T-helper 2 cell treated with Interferon-gamma antibody and Interleukin-4, amounts not matched to agents 5 μg/mL and 100 μg/mL, for 36 hours (primary cell): Measurements from ENCODE around the gene R3HDM2.

Experiments
- DNase-seq: peaks from one replicate; pipeline ENCODE4 v3.0.0; 2021; ENCODE audit warnings: low spot score
- H3K27ac Mint-ChIP-seq: one replicate; pipeline ENCODE4 v1.8.0; 2021; ENCODE audit warnings: mild to moderate bottlenecking, mixed read lengths
- H3K27me3 Mint-ChIP-seq: one replicate; pipeline ENCODE4 v1.8.0; 2021; ENCODE audit warnings: low read depth, mixed read lengths
- H3K36me3 Mint-ChIP-seq: one replicate; pipeline ENCODE4 v1.8.0; 2021; ENCODE audit warnings: low read depth, mixed read lengths
- H3K4me1 Mint-ChIP-seq: one replicate; pipeline ENCODE4 v1.8.0; 2021; ENCODE audit warnings: low read depth, mixed read lengths
- H3K4me3 Mint-ChIP-seq: one replicate; pipeline ENCODE4 v1.8.0; 2022; ENCODE audit warnings: mild to moderate bottlenecking, moderate library complexity, mixed read lengths
- H3K9me3 Mint-ChIP-seq: one replicate; pipeline ENCODE4 v1.8.0; 2021; ENCODE audit warnings: mixed read lengths

R3HDM2 gene

DNA sequence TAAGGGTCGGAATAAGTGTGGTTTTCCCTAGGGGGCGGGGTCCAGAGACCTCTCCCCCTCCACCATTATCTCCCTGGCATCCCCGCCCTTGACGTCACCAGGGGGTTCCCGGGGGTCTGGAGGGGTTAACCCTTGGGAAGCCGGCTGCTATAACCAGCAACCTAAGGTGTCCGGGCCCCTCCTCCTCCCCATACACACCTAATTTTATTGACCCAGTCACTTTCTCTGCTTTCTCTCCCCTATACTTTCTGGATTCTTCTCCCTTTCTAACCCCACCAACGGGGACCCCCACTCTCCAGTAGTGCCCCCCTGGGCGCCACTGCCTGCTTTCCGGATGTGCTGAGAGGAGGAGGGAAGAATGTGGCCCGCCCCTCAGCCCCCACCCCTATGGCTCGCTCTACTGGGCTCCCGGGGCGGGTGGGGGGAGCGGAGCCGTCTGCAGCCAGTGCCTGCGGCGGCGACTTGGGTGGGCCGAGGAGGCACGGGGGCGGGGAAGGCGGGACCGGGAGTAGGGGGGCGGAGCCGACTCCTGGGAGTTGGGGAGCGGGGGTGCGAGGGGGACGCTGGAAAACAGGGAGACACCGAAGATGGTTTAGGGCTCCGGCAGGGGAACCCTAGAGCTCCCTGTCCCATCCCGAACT is 30.6 kb upstream of the R3HDM2 start:
- Mint-ChIP-seq H3K4me1 (peaks cover 35% of the 10 kb centered on the region), H3K27me3 (peaks cover 16% of the 10 kb centered on the region), H3K9me3 (no peaks in the 10 kb centered on the region), H3K27ac (no peak overlapping the region), H3K4me3 (peak overlapping the region; percentile 88), H3K36me3 (peaks cover 3% of the 10 kb centered on the region)
- peak; percentile 19 for DNase-seq

DNA sequence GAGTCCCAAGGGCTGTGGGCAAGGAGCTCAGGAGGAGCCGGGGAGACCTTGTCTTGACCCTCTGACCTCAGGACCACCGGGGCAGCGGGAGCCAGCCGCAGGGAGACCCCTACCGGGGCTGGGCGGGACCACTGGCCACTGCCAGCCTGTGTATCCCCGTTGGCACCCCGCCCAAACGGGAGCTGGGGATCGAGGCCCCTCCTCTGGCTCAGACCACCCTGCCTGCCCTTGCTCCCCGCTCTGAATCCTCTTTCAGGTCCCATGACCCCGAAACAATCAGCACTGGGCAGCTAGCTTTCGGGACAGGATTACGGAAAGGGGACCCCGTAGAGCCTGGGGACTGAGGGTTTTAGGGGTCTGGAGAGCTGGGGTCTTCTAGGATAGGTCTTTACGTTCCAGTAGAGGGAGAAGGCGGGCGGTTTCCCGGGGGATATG is 30.0 kb upstream of the R3HDM2 start:
- H3K4me1 Mint-ChIP-seq, result peaks cover 38% of the 10 kb centered on the region
- H3K9me3 Mint-ChIP-seq, result no peaks in the 10 kb centered on the region
- H3K4me3 Mint-ChIP-seq, result peak overlapping the region; percentile 88
- peak overlapping the region; percentile 39 for H3K27ac Mint-ChIP-seq
- no peak for DNase-seq
- peaks cover under 1% of the 10 kb centered on the region for H3K36me3 Mint-ChIP-seq
- peaks cover 16% of the 10 kb centered on the region for H3K27me3 Mint-ChIP-seq

DNA sequence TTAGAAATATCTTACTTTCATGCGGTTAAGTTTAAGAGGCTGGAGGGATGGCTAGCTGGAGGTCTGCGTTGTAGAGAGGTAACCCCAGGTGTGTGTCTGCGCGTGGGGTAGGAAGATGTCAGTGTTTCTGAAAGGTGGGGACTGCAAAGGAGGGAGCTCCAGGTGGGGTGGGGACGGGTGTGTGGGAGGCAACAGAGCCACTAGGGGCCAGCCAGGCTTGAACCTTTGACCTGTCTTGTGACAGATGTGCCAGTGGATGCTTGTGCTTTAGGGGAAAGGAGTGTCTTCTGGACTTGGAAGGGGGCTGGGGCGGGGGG is 29.6 kb upstream of the R3HDM2 start:
- no peaks in the 10 kb centered on the region for H3K36me3 Mint-ChIP-seq
- DNase-seq, result no peak
- H3K27me3 Mint-ChIP-seq, result peaks cover 16% of the 10 kb centered on the region
- H3K4me3 Mint-ChIP-seq, result peak overlapping the region; percentile 80
- H3K9me3 Mint-ChIP-seq, result no peaks in the 10 kb centered on the region
- H3K4me1 Mint-ChIP-seq, result peaks cover 38% of the 10 kb centered on the region
- H3K27ac Mint-ChIP-seq, result peak overlapping the region; percentile 35

DNA sequence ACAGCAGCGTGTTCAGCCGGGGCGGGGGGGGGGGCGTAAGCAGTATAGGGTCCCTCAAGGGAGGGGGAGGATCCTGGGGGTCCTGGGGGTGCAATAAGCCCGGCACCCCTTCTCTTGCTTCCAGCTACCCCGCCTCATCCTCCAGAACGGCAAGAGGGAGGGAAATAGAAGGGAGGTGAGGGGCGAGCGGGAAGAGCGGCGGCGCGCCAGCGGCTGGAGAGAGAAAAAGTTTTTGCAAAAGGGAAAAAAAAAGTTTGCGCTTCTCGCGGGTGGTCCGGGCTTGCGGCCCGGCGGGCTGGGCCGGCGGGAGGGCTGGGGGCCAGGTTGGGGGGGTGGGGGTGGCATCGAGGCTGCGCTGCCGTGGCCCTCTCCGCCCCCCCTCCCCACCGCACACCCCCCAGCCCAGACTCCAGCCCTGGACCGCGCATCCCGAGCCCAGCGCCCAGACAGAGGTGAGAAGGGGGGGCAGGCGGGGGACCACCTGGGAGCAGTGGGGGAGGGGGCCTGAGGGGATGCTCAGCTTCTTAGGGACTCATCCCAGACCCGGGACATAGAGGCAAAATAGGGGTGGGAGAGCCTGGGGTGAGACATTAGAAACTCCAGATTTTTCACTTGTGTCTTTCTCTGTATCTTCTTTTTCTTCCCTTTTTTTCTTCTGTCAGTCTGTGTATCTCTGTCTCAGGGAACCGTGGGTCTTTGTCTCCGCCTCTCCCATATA is 29.1 kb upstream of the R3HDM2 start, which contains the start of gene GLI1:
Gene GLI1 (plus strand): TSS at position 36 of the 718 bp plus-strand sequence. CDS start 3,907 bp downstream, outside the sequence.
- Mint-ChIP-seq H3K4me1 (peaks cover 38% of the 10 kb centered on the region), H3K9me3 (no peaks in the 10 kb centered on the region)
- no peak for DNase-seq

DNA sequence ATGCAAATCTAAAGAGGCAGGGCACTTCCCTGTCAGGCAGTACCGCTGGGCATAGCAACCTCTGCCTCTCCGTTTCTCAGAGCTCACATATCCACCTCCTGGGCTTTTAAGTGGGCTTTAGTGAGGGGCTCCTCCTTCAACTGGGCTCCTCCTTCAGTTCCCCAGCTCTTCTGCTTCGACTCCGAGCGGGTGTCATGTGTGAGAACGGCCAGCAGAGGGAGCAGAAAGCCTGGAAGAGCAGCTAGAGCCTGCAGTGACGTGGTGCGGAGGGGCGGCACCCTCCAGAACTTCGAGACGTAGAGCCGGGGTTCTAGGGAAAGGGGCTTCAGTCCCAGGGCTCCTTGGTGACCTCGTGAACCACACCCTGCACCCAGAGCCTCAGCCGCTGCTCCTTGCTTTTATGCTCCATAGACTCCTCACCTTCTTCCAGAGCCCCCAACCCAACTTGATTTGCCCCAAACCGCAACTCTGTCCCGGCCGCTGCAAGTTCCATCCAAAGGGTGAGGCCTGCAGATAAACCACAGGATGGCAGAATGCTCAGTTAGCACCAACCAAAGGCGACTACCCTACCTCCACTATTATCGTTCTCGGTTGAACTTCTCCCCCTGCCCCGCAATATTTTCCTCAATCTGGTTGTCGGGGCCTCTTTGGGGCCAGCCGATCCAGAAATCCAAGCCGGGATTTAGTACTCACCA is 28.4 kb upstream of the R3HDM2 start:
- Mint-ChIP-seq H3K27me3 (peaks cover 16% of the 10 kb centered on the region), H3K36me3 (no peaks in the 10 kb centered on the region), H3K9me3 (no peaks in the 10 kb centered on the region)

More for the DNA sequence above, 29.1 kb upstream of the R3HDM2 start, which contains the start of gene GLI1:
- Mint-ChIP-seq H3K27ac (peak within 1 kb of the TSS; percentile 91), H3K4me3 (peak within 1 kb of the TSS; percentile 94), H3K27me3 (peaks cover 16% of the 10 kb centered on the region), H3K36me3 (no peaks in the 10 kb centered on the region)

DNA sequence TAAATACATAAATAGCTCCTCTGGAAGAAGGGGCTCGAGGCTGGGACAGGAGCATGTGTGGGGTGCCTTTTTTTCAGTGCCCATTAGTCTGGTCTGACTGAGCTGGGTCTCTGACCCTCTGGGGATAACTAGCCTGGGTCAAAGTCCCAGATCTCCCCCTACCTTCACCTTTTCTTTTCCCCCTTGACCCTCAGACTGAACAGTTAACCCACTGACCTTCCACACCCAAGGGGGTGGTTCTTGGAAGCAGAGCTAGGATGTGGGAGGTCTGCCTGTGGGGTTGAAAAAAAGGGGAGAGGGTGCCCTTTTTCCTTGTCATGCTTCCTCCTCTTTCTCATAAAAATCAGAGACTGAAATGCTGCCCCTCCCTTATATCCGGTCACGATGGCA is 27.8 kb upstream of the R3HDM2 start:
- Mint-ChIP-seq H3K4me1 (peaks cover 34% of the 10 kb centered on the region), H3K36me3 (no peaks in the 10 kb centered on the region), H3K9me3 (no peaks in the 10 kb centered on the region), H3K27me3 (peaks cover 16% of the 10 kb centered on the region), H3K4me3 (peak overlapping the region; percentile 94), H3K27ac (peak overlapping the region; percentile 91)
- DNase-seq, result no peak

More for the DNA sequence above, 28.4 kb upstream of the R3HDM2 start:
- DNase-seq, result peak; percentile 91
- Mint-ChIP-seq H3K27ac (peak overlapping the region; percentile 91), H3K4me3 (peak overlapping the region; percentile 94), H3K4me1 (peaks cover 38% of the 10 kb centered on the region)

DNA sequence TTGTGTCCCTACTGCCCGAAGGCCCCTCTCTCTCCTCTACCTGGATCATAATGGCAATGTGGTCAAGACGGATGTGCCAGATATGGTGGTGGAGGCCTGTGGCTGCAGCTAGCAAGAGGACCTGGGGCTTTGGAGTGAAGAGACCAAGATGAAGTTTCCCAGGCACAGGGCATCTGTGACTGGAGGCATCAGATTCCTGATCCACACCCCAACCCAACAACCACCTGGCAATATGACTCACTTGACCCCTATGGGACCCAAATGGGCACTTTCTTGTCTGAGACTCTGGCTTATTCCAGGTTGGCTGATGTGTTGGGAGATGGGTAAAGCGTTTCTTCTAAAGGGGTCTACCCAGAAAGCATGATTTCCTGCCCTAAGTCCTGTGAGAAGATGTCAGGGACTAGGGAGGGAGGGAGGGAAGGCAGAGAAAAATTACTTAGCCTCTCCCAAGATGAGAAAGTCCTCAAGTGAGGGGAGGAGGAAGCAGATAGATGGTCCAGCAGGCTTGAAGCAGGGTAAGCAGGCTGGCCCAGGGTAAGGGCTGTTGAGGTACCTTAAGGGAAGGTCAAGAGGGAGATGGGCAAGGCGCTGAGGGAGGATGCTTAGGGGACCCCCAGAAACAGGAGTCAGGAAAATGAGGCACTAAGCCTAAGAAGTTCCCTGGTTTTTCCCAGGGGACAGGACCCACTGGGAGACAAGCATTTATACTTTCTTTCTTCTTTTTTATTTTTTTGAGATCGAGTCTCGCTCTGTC is 26.1 kb upstream of the R3HDM2 start:
- Mint-ChIP-seq H3K9me3 (no peaks in the 10 kb centered on the region), H3K4me3 (no peak overlapping the region), H3K4me1 (peaks cover 29% of the 10 kb centered on the region), H3K27me3 (peaks cover 13% of the 10 kb centered on the region), H3K27ac (no peak overlapping the region), H3K36me3 (no peaks in the 10 kb centered on the region)
- DNase-seq, result no peak

DNA sequence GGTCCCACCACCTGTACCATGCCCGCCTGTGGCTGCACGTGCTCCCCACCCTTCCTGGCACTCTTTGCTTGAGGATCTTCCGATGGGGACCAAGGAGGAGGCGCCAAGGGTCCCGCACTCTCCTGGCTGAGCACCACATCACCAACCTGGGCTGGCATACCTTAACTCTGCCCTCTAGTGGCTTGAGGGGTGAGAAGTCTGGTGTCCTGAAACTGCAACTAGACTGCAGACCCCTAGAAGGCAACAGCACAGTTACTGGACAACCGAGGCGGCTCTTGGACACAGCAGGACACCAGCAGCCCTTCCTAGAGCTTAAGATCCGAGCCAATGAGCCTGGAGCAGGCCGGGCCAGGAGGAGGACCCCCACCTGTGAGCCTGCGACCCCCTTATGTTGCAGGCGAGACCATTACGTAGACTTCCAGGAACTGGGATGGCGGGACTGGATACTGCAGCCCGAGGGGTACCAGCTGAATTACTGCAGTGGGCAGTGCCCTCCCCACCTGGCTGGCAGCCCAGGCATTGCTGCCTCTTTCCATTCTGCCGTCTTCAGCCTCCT is 25.4 kb upstream of the R3HDM2 start:
- peaks cover 27% of the 10 kb centered on the region for H3K4me1 Mint-ChIP-seq
- no peaks in the 10 kb centered on the region for H3K9me3 Mint-ChIP-seq
- peak overlapping the region; percentile 33 for H3K27ac Mint-ChIP-seq
- no peaks in the 10 kb centered on the region for H3K36me3 Mint-ChIP-seq
- H3K27me3 Mint-ChIP-seq, result peaks cover 9% of the 10 kb centered on the region
- peak overlapping the region; percentile 72 for H3K4me3 Mint-ChIP-seq
- DNase-seq, result no peak

DNA sequence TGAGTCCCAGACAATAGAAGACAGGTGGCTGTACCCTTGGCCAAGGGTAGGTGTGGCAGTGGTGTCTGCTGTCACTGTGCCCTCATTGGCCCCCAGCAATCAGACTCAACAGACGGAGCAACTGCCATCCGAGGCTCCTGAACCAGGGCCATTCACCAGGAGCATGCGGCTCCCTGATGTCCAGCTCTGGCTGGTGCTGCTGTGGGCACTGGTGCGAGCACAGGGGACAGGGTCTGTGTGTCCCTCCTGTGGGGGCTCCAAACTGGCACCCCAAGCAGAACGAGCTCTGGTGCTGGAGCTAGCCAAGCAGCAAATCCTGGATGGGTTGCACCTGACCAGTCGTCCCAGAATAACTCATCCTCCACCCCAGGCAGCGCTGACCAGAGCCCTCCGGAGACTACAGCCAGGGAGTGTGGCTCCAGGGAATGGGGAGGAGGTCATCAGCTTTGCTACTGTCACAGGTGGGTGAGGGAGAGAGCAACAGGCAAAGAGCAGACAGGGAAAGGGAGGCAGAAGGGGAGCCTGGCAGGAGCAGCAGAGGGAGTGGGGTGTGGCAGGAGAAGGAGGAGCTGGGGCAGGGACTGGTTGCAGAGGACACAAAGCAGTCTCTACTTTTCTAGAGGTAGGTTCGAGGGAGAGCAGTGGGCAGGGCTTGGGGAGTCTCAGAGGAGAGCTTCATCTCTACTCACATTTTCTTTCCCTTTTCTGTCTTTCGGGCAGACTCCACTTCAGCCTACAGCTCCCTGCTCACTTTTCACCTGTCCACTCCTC is 24.7 kb upstream of the R3HDM2 start:
- DNase-seq, result no peak
- Mint-ChIP-seq H3K4me1 (peaks cover 25% of the 10 kb centered on the region), H3K27me3 (peaks cover 5% of the 10 kb centered on the region), H3K36me3 (no peaks in the 10 kb centered on the region), H3K27ac (peak overlapping the region; percentile 41), H3K9me3 (no peaks in the 10 kb centered on the region), H3K4me3 (peak overlapping the region; percentile 72)

DNA sequence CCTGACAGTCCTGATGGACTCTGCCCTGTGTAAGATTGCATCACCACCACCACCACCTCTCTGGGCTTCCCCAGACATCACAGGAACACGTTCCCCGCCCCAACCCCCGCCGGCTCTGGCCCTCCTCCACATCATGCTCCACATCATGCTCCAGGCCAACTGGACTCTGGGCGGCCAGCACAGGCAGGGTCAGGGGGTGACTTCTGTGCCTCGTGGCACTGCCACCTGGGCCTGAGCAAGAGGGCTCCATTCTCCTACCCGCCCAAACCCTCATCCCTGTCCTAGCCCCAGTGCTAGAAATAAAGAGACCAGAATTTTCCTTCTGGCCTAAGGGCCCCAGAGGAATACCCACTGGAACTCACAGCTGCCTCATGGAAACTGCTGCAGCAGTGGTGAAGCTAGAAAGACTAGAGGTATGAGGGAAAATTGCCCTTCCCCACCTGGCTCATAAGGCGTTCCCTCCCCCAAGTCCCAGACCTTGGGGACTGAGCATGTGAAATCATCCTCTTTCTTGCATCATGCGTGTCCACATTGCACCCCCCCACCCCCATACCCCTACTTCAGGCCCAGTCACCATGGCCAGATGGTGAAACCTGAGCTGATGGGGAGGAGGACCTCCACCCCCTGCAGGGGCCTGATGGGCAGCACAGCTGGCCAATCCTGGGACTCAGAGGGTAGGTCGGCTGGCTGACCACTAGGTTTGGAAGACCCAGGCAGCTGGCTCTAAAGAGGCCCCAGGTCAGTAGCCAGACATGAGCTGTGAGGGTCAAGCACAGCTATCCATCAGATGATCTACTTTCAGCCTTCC is 23.9 kb upstream of the R3HDM2 start, which contains the start of gene INHBE:
Gene INHBE (plus strand): TSS at position 742 of the 808 bp plus-strand sequence. CDS start 230 bp downstream, outside the sequence.
- peak within 1 kb of the TSS; percentile 72 for H3K4me3 Mint-ChIP-seq
- DNase-seq, result no peak
- no peaks in the 10 kb centered on the region for H3K27me3 Mint-ChIP-seq
- H3K36me3 Mint-ChIP-seq, result no peaks in the 10 kb centered on the region
- H3K27ac Mint-ChIP-seq, result peak within 1 kb of the TSS; percentile 41
- no peaks in the 10 kb centered on the region for H3K9me3 Mint-ChIP-seq
- H3K4me1 Mint-ChIP-seq, result peaks cover 21% of the 10 kb centered on the region

DNA sequence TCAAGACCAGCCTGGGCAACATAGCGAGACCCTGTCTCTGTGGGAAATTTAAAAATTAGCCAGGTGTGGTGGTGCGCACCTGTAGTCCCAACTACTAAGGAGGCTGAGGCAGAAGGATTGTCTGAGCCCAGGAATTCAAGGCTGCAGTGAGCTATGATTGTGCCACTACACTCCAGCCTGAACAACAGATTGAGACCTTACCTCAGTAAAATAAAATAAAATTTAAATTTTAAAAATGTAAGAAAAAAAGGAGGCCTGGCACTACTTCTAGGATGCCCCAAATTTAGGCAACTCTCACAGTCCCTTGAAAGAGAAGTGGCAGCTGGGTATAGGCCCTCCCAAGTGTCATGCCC is 23.3 kb upstream of the R3HDM2 start:
- H3K4me3 Mint-ChIP-seq, result no peak overlapping the region
- no peaks in the 10 kb centered on the region for H3K9me3 Mint-ChIP-seq
- no peak overlapping the region for H3K27ac Mint-ChIP-seq
- no peaks in the 10 kb centered on the region for H3K36me3 Mint-ChIP-seq
- H3K4me1 Mint-ChIP-seq, result peaks cover 15% of the 10 kb centered on the region
- no peak for DNase-seq
- no peaks in the 10 kb centered on the region for H3K27me3 Mint-ChIP-seq

DNA sequence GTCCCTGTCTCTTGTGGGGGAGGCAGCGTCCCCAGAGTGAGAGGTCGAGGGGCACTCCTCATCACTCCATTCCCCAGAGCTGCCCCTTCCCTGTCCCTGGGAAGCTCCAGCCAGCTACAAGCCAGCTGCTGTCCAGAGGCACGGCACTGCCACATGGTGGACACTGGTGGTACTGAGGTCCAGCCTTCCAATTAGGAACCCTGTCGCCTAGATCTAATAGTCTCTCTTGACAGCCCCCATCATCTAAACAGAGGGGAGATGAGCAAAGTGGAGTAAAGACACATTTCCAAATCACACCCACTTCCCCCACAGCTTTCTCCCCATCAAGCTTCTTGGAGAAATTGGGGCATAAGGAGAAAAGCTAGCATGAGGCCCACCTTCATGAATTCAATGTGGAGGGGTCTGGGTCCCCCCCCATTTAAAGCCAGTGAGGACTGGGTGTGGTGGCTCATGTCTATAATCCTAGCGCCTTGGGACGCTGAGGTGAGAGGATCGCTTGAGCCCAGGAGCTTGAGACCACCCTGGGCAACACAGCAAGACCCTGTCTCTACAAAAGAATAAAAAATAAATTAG is 22.2 kb upstream of the R3HDM2 start:
- no peaks in the 10 kb centered on the region for H3K36me3 Mint-ChIP-seq
- no peak overlapping the region for H3K27ac Mint-ChIP-seq
- peaks cover 9% of the 10 kb centered on the region for H3K4me1 Mint-ChIP-seq
- DNase-seq, result peak; percentile 48
- H3K27me3 Mint-ChIP-seq, result no peaks in the 10 kb centered on the region
- H3K4me3 Mint-ChIP-seq, result no peak overlapping the region
- H3K9me3 Mint-ChIP-seq, result no peaks in the 10 kb centered on the region
